ENCODE data around the gene CFAP77. TPM values are rescaled to one million over a fixed set of nuclear protein-coding genes. Genes with fewer than 3 reads are reported as not detected.

Gene CFAP77
- total RNA-seq, 2 donors from 2014 or later: not detected

GRCh38 chr9:132505991-132506655 lies 96.1 kb downstream of the CFAP77 start:
- intact Hi-C loops (cut with DNase I, micrococcal nuclease): loop anchor here (2.0 to 10.0 kb wide), 3 partner anchors 69 to 296 kb away; no protein-coding TSS in a partner anchor
- DNase-seq (no peak), ATAC-seq (no peak)

GRCh38 chr9:132506977-132507669 lies 97.1 kb downstream of the CFAP77 start:
- intact Hi-C loops (cut with DNase I, micrococcal nuclease): loop anchor here (2.0 to 10.0 kb wide), 3 partner anchors 68 to 295 kb away; no protein-coding TSS in a partner anchor
- ATAC-seq (no peak), DNase-seq (no peak)

- intact Hi-C loops (cut with DNase I, micrococcal nuclease): loop anchor here (2.0 to 10.0 kb wide), 3 partner anchors 67 to 294 kb away; no protein-coding TSS in a partner anchor
- DNase-seq: peak; percentile 45 to 77
- peak; percentile 74 for ATAC-seq
These were observed 97.9 kb downstream of the CFAP77 start for GRCh38 chr9:132507670-132508469.

GRCh38 chr9:132509928-132510874 lies 100.2 kb downstream of the CFAP77 start:
- intact Hi-C loops (cut with DNase I, micrococcal nuclease): loop anchor here (5.0 to 10.0 kb wide), 3 partner anchors 65 to 292 kb away; no protein-coding TSS in a partner anchor
- ATAC-seq: no peak
- DNase-seq: no peak

GRCh38 chr9:132511191-132511999 lies 101.4 kb downstream of the CFAP77 start:
- no peak for DNase-seq
- ATAC-seq: no peak
- intact Hi-C loops (cut with DNase I, micrococcal nuclease): loop anchor here in 1 of 2 donors (10.0 kb wide), 1 partner anchor 283 kb away; no protein-coding TSS in a partner anchor

GRCh38 chr9:132513416-132513815 lies 103.4 kb downstream of the CFAP77 start:
- ATAC-seq (no peak), DNase-seq (no peak)
- intact Hi-C loops (cut with DNase I, micrococcal nuclease): loop anchor here in 1 of 2 donors (10.0 kb wide), 1 partner anchor 281 kb away; no protein-coding TSS in a partner anchor

- intact Hi-C loops (cut with DNase I, micrococcal nuclease): loop anchor here in 1 of 2 donors (10.0 kb wide), 1 partner anchor 281 kb away; no protein-coding TSS in a partner anchor
- DNase-seq (no peak), ATAC-seq (no peak)
These were observed 104.2 kb downstream of the CFAP77 start for GRCh38 chr9:132514011-132514744.

- DNase-seq (no peak), ATAC-seq (no peak)
- intact Hi-C loops (cut with DNase I, micrococcal nuclease): loop anchor here in 1 of 2 donors (10.0 kb wide), 1 partner anchor 280 kb away; no protein-coding TSS in a partner anchor
These were observed 104.8 kb downstream of the CFAP77 start for GRCh38 chr9:132514821-132515220.

- DNase-seq (no peak), ATAC-seq (no peak)
- intact Hi-C loops (cut with DNase I, micrococcal nuclease): loop anchor here in 1 of 2 donors (10.0 kb wide), 1 partner anchor 278 kb away; no protein-coding TSS in a partner anchor
These were observed 106.3 kb downstream of the CFAP77 start for GRCh38 chr9:132516301-132516700.

GRCh38 chr9:132516911-132517310 lies 106.9 kb downstream of the CFAP77 start:
- intact Hi-C loops (cut with DNase I, micrococcal nuclease): loop anchor here in 1 of 2 donors (10.0 kb wide), 1 partner anchor 278 kb away; no protein-coding TSS in a partner anchor
- ATAC-seq (no peak), DNase-seq (no peak)

GRCh38 chr9:132517815-132518550 lies 108.0 kb downstream of the CFAP77 start:
- DNase-seq (no peak), ATAC-seq (no peak)
- intact Hi-C loops (cut with DNase I, micrococcal nuclease): loop anchor here in 1 of 2 donors (10.0 kb wide), 1 partner anchor 277 kb away; no protein-coding TSS in a partner anchor

- no peak for ATAC-seq
- intact Hi-C loops (cut with DNase I, micrococcal nuclease): loop anchor here in 1 of 2 donors (10.0 kb wide), 1 partner anchor 276 kb away; no protein-coding TSS in a partner anchor
- no peak for DNase-seq
These were observed 108.6 kb downstream of the CFAP77 start for GRCh38 chr9:132518626-132519025.

GRCh38 chr9:132519033-132519432 lies 109.0 kb downstream of the CFAP77 start:
- DNase-seq: no peak
- intact Hi-C loops (cut with DNase I, micrococcal nuclease): loop anchor here in 1 of 2 donors (10.0 kb wide), 1 partner anchor 276 kb away; no protein-coding TSS in a partner anchor
- no peak for ATAC-seq

- intact Hi-C loops (cut with DNase I, micrococcal nuclease): no loop called here
- ATAC-seq: no peak
- no peak for DNase-seq
These were observed 110.6 kb downstream of the CFAP77 start for GRCh38 chr9:132520612-132521011.

- no peak for DNase-seq
- intact Hi-C loops (cut with DNase I, micrococcal nuclease): no loop called here
- no peak for ATAC-seq
These were observed 115.5 kb downstream of the CFAP77 start for GRCh38 chr9:132525308-132526023.

Measured in left colon (tissue), 2 donors.